H1 (cell line): ENCODE data around the gene RAET1L. TPM values are rescaled to one million over a fixed set of nuclear protein-coding genes. Genes with fewer than 3 reads are reported as not detected.

Experiments used
- CTCF ChIA-PET: fragments of 300-600 bp; sonication (Branson Sonifier 250); formaldehyde crosslinking; loops from one replicate; lab custom pipeline; 2021; ENCODE audit not compliant: partially characterized antibody; lab: Charles Lee
- POLR2A ChIA-PET: fragments of 300-600 bp; sonication (Branson Sonifier 250); formaldehyde crosslinking; loops from one replicate; lab custom pipeline; 2021; ENCODE audit warnings: inconsistent platforms; ENCODE audit not compliant: partially characterized antibody; lab: Charles Lee
- DNase-seq, 2 experiments: peaks; one replicate each; pipeline versions ENCODE4 v3.0.0 to v3.0.0-alpha.2; 2010 to 2022; ENCODE audit warnings: low spot score in 2 of 2, low read depth in 1 of 2, mixed read lengths in 1 of 2
- FAIRE-seq: peaks from 2 replicates; lab custom pipeline; 2011; peaks lifted over from hg19 to GRCh38; lab: Jason Lieb, UNC
- H2AFZ ChIP-seq: 2 replicates; pipeline ENCODE4 v1.8.1; 2012; ENCODE audit warnings: low read length, inconsistent platforms
- H2AK5ac ChIP-seq: 2 replicates; pipeline ENCODE4 v1.6.1; 2013; ENCODE audit warnings: low read depth, low read length
- H2BK120ac ChIP-seq: replicated peaks from 2 replicates; pipeline ENCODE3; 2013; ENCODE audit warnings: low read depth, low read length, inconsistent platforms
- H2BK12ac ChIP-seq: 2 replicates; pipeline ENCODE4 v1.6.1; 2013; ENCODE audit warnings: low read depth, low read length
- H2BK15ac ChIP-seq: 2 replicates; pipeline ENCODE4 v1.6.1; 2013; ENCODE audit warnings: low read length
- H2BK20ac ChIP-seq: 2 replicates; pipeline ENCODE4 v1.6.1; 2013; ENCODE audit warnings: low read length
- H2BK5ac ChIP-seq: 2 replicates; pipeline ENCODE4 v1.6.1; 2013; ENCODE audit warnings: low read depth, low read length
- H3K14ac ChIP-seq: 2 replicates; pipeline ENCODE4 v1.6.1; 2013; ENCODE audit warnings: inconsistent platforms; ENCODE audit not compliant: insufficient read length
- H3K18ac ChIP-seq: 2 replicates; pipeline ENCODE4 v1.6.1; 2013; ENCODE audit warnings: low read length; ENCODE audit errors: extremely low read depth
- H3K23ac ChIP-seq: 2 replicates; pipeline ENCODE4 v1.6.1; 2013; ENCODE audit warnings: inconsistent platforms; ENCODE audit not compliant: insufficient read length
- H3K23me2 ChIP-seq: 2 replicates; pipeline ENCODE4 v1.6.1; 2013; ENCODE audit warnings: low read depth, low read length
- H3K27ac ChIP-seq: 2 replicates; pipeline ENCODE4 v1.6.1; 2011; ENCODE audit warnings: low read depth, low read length, inconsistent platforms
- H3K27me3 ChIP-seq, 4 experiments: replicated peaks in 1 of 4; 1 replicate in 1 of 4; 2 replicates in 3 of 4; pipeline versions ENCODE4 v1.6.1 to v1.8.1; 2011 to 2013; ENCODE audit warnings: low read length in 3 of 4, mild to moderate bottlenecking in 3 of 4, inconsistent platforms in 2 of 4, mixed read lengths in 2 of 4, moderate library complexity in 1 of 4; ENCODE audit not compliant: control insufficient read depth in 3 of 4, insufficient read depth in 3 of 4; ENCODE audit errors: extremely low read depth in 1 of 4
- H3K36me3 ChIP-seq, 4 experiments: 2 replicates each; pipeline versions ENCODE4 v1.6.1 to v1.8.1; 2011 to 2013; ENCODE audit warnings: mild to moderate bottlenecking in 4 of 4, low read length in 3 of 4, moderate library complexity in 2 of 4, control low read depth in 1 of 4, inconsistent platforms in 1 of 4; ENCODE audit not compliant: insufficient read depth in 4 of 4, control insufficient read depth in 2 of 4
- H3K4ac ChIP-seq: replicated peaks from 2 replicates; pipeline ENCODE3; 2013; ENCODE audit warnings: low read length, low read depth, mixed read lengths, inconsistent platforms; ENCODE audit not compliant: insufficient read length
- H3K4me1 ChIP-seq, 4 experiments: replicated peaks in 1 of 4; 1 replicate in 1 of 4; 2 replicates in 3 of 4; pipeline versions ENCODE4 v1.6.1 to v1.8.1; 2011 to 2013; ENCODE audit warnings: low read length in 3 of 4, inconsistent platforms in 2 of 4, mixed read lengths in 1 of 4; ENCODE audit not compliant: insufficient read depth in 4 of 4, control insufficient read depth in 3 of 4
- H3K4me2 ChIP-seq, 2 experiments: 2 replicates each; pipeline versions ENCODE4 v1.6.1 to v1.8.1; 2011 to 2013; ENCODE audit warnings: low read depth in 2 of 2, low read length in 2 of 2, control low read depth in 1 of 2, inconsistent platforms in 1 of 2, mild to moderate bottlenecking in 1 of 2; ENCODE audit not compliant: insufficient read depth in 1 of 2
- H3K4me3 ChIP-seq, 4 experiments: fragments of 200-600, 300-600 bp in 1 of 4; sonication (generic), shearing (Covaris generic), sonication (Bioruptor Twin) in 1 of 4; 2 replicates each; pipeline versions ENCODE4 v1.5.1 to v1.8.1; 2011 to 2016; ENCODE audit warnings: low read length in 4 of 4, low read depth in 3 of 4, control low read depth in 2 of 4, inconsistent platforms in 2 of 4, mild to moderate bottlenecking in 2 of 4, mixed read lengths in 1 of 4, moderate library complexity in 1 of 4; ENCODE audit not compliant: insufficient read depth in 2 of 4; ENCODE audit errors: extremely low read depth in 1 of 4
- H3K56ac ChIP-seq: replicated peaks from 2 replicates; pipeline ENCODE3; 2013; ENCODE audit warnings: low read depth, mild to moderate bottlenecking, mixed read lengths, low read length, inconsistent platforms; ENCODE audit not compliant: insufficient read length
- H3K79me1 ChIP-seq: 2 replicates; pipeline ENCODE4 v1.6.1; 2013; ENCODE audit warnings: low read depth, low read length, control low read depth
- H3K79me2 ChIP-seq, 2 experiments: 2 replicates each; pipeline versions ENCODE4 v1.6.1 to v1.8.1; 2012 to 2013; ENCODE audit warnings: low read length in 2 of 2, mild to moderate bottlenecking in 2 of 2, inconsistent platforms in 1 of 2; ENCODE audit not compliant: insufficient read depth in 2 of 2, control insufficient read depth in 1 of 2
- H3K9ac ChIP-seq, 4 experiments: replicated peaks in 1 of 4; 1 replicate in 1 of 4; 2 replicates in 3 of 4; pipeline versions ENCODE4 v1.6.1 to v1.8.1; 2011 to 2013; ENCODE audit warnings: low read depth in 3 of 4, low read length in 3 of 4, control low read depth in 2 of 4, mild to moderate bottlenecking in 2 of 4, moderate library complexity in 2 of 4, inconsistent platforms in 1 of 4; ENCODE audit errors: extremely low read depth in 1 of 4
- H3K9me3 ChIP-seq, 2 experiments: 2 replicates each; pipeline versions ENCODE4 v1.6.1 to v1.8.1; 2012 to 2013; ENCODE audit warnings: mild to moderate bottlenecking in 2 of 2, moderate library complexity in 2 of 2, control low read depth in 1 of 2, inconsistent platforms in 1 of 2, low read depth in 1 of 2, low read length in 1 of 2, mixed read lengths in 1 of 2; ENCODE audit not compliant: insufficient read depth in 2 of 2
- H4K20me1 ChIP-seq, 2 experiments: replicated peaks in 1 of 2; 2 replicates each; pipeline versions ENCODE3 to v1.8.1; 2011 to 2013; ENCODE audit warnings: inconsistent platforms in 2 of 2, low read length in 2 of 2, mild to moderate bottlenecking in 1 of 2; ENCODE audit not compliant: insufficient read depth in 2 of 2, control insufficient read depth in 1 of 2
- H4K5ac ChIP-seq: 2 replicates; pipeline ENCODE4 v1.6.1; 2013; ENCODE audit warnings: low read length, low read depth, mixed read lengths, inconsistent platforms; ENCODE audit not compliant: insufficient read length
- H4K8ac ChIP-seq: 2 replicates; pipeline ENCODE4 v1.8.0; 2013; ENCODE audit warnings: mild to moderate bottlenecking, moderate library complexity, low read length, inconsistent platforms; ENCODE audit not compliant: insufficient read depth; ENCODE audit errors: extremely low read depth
- H4K91ac ChIP-seq: replicated peaks from 2 replicates; pipeline ENCODE3; 2013; ENCODE audit warnings: low read length, mixed read lengths, inconsistent platforms; ENCODE audit not compliant: insufficient read length
- JUN ChIP-seq: IDR thresholded peaks from 2 replicates; pipeline ENCODE4 v1.6.1; 2011; ENCODE audit warnings: low read depth, mild to moderate bottlenecking, improper control_type of control experiment, low read length
- RAD21 ChIP-seq, 2 experiments: IDR thresholded peaks in 1 of 2; conservative IDR thresholded peaks in 1 of 2; 2 replicates each; pipeline ENCODE4 v1.6.1; 2011; ENCODE audit warnings: low read depth in 2 of 2, low read length in 2 of 2, improper control_type of control experiment in 1 of 2, inconsistent platforms in 1 of 2, mild to moderate bottlenecking in 1 of 2, moderate library complexity in 1 of 2
- WGBS, 2 experiments: shearing (Covaris generic) in 1 of 2; methylation state at CpG; one replicate each; pipeline versions ENCODE4 v1.1.6 to v1.1.7; 2013 to 2015; ENCODE audit warnings: low lambda C conversion rate in 2 of 2, mixed read lengths in 2 of 2, inconsistent platforms in 1 of 2, low coverage in 1 of 2, missing lambda C conversion rate in 1 of 2; ENCODE audit not compliant: insufficient replicate concordance in 2 of 2, insufficient coverage in 1 of 2, insufficient read length in 1 of 2; ENCODE audit errors: extremely low coverage in 1 of 2, missing lambda C conversion rate in 1 of 2; 5-methylcytosine and 5-hydroxymethylcytosine counted together
- polyA plus RNA-seq, 7 experiments: library from polyadenylated mRNA; depleted of rRNA in 3 of 7; stranded (reverse) in 5 of 7; unstranded in 2 of 7; fragments of >200 nt in 5 of 7; fragments of 200-250 nt in 2 of 7; gene quantifications; 1 replicate in 5 of 7; 2 replicates in 1 of 7; 4 replicates in 1 of 7; pipeline versions ENCODE4 v1.2.1 to v1.2.3, GENCODE V29; 2011 to 2013; ENCODE audit warnings: missing spikeins in 2 of 7, mixed read lengths in 2 of 7
- total RNA-seq: library from RNA; stranded (reverse); fragmentation: NEBNext Ultra II Directional; extraction: Animal tissue kit (Norgen Biotek cat#: 25700); gene quantifications from 2 replicates; pipeline ENCODE4 v1.2.1, GENCODE V29; 2021

RAET1L gene
- total and polyA plus RNA-seq, 2 of the 8 experiments (the other 6 are each of a cell fraction or from before 2014, with no cell fraction given) = not detected

GRCh38 chr6:150056156-150056555 lies 30.8 kb upstream of the RAET1L start:
- Histone ChIP-seq H3K18ac (no peak overlapping the region), H3K4me2 (no peak overlapping the region), H4K8ac (no peak overlapping the region), H2AK5ac (no peak overlapping the region), H2BK20ac (no peak overlapping the region), H3K27me3 (peaks cover 0 to 2% (median 0%) of the 10 kb centered on the region in 4 experiments; a peak in 3 of 7 replicates), H3K4me1 (no peaks in the 10 kb centered on the region), H4K20me1 (peaks cover 0 to 2% of the 10 kb centered on the region in 2 experiments), H3K79me1 (no peaks in the 10 kb centered on the region), H4K91ac (no peak overlapping the region), H2BK120ac (no peak overlapping the region), H2AFZ (no peak overlapping the region), H3K27ac (no peak overlapping the region), H3K9ac (no peak overlapping the region), H3K79me2 (no peaks in the 10 kb centered on the region), H4K5ac (no peak overlapping the region), H3K4me3 (no peak overlapping the region), H2BK15ac (no peak overlapping the region), H3K23ac (no peak overlapping the region), H3K9me3 (no peaks in the 10 kb centered on the region; a peak in 1 of 4 replicates), H3K14ac (no peak overlapping the region), H3K56ac (no peak overlapping the region), H3K4ac (no peak overlapping the region), H2BK5ac (no peak overlapping the region), H2BK12ac (no peak overlapping the region), H3K36me3 (no peaks in the 10 kb centered on the region), H3K23me2 (no peaks in the 10 kb centered on the region)
- ChIA-PET POLR2A (interaction anchor here (1.0 to 3.4 kb wide), 2 partner anchors 11 kb away, joined by 4 to 15 read pairs; partner anchors contain the start of gene ULBP3), CTCF (interaction anchor here (1.1 to 5.5 kb wide), 4 partner anchors 15 to 759 kb away, joined by 3 to 54 read pairs (median 4); partner anchors contain the start of gene ULBP3)
- WGBS, 2 experiments = 86% methylated on average over 12 of the region's 12 CpGs; no CpG with 5 or more reads in 1 of the 2 experiments
- DNase-seq (no peak), FAIRE-seq (no peak)
- no peak for TF ChIP-seq JUN
- TF ChIP-seq RAD21 (IDR thresholded peaks at IDR 0.05 in 1 of 2, conservative IDR thresholded peaks at IDR 0.05 in 1 of 2; ENCODE audit: low read depth in 2 of 2, low read length in 2 of 2) = no peak
